GM19438 (cell line): Measurements from ENCODE around the gene HLA-DPA1.
"Not testable (repeated sequence)": the region's sequence is repeated elsewhere in the genome, so short reads cannot be mapped to it uniquely, and the experiment has no call there.

Experiments
- ATAC-seq: cut with Tn5 transposase; IDR thresholded peaks from one replicate; pipeline ENCODE4 v1.9.1; 2021; ENCODE audit warnings: low read depth; ENCODE audit not compliant: unreplicated experiment

HLA-DPA1 gene

GRCh38 chr6:33066917-33067521 is 6.4 kb downstream of the HLA-DPA1 start:
- ATAC-seq = no peak

DNA sequence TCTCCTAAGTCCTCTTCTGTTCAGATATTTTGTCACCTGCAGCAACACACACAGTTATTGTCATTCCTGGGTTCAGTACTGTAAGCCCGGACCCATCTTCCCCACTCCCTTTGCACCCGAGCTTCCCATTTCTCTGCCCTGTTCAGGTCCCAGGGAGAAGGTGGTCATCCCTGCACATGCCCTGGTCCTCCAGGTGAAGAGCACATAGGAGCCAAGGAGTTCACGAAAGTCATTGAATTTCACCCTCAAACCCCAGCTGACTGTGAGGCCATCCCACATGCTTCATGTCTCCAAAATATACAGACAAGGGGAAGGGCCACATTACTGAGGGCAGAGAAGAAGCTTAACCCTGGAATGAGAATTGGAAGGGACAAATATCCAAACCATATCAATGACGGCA is 8.1 kb downstream of the HLA-DPA1 start:
- ATAC-seq = no peak

GRCh38 chr6:33064723-33065122 is 8.7 kb downstream of the HLA-DPA1 start:
- ATAC-seq = no peak

GRCh38 chr6:33063435-33063834 is 10.0 kb downstream of the HLA-DPA1 start:
- ATAC-seq = not testable (repeated sequence)

DNA sequence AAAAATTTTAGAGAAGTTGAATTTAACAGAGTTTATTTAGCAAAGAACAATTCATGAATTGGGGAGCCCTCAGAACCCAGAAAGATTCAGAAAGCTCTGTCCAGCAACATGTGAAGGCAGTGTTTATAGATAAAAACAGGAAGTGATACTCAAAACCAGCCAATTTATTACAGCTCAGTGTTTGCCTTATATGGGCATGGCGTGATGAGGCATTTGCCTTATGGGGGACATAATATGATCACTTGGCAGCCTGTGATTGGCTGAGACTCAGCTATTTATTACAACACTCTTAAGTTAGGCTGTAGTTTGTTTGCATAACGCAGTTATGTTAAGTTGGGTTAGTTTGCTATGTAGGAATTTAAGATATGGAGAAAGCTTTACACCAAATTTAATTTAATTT is 11.5 kb downstream of the HLA-DPA1 start:
- ATAC-seq = no peak

GRCh38 chr6:33057222-33058150 is 16.0 kb downstream of the HLA-DPA1 start:
- ATAC-seq = no peak

DNA sequence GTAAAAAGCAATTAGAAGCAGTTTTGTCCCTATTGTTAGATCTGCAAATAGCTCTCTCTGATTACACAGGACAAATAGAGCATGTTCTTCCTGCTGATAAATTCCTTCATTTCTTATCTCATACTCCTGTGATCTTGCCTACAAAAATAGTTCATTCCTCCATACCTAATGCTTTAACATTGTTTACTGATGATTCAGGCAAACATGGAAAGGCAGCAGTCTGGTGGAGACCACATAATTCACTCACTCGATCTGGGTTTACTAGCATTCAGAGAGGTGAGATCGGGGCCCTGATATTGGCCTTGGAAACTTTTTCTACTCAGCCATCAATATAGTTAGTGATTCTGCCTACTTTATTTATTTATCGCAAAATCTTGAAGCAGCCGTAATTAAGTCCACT is 20.2 kb downstream of the HLA-DPA1 start:
- ATAC-seq = no peak

- ATAC-seq = no peak
Observed at GRCh38 chr6:33052627-33053026, 20.8 kb downstream of the HLA-DPA1 start.

DNA sequence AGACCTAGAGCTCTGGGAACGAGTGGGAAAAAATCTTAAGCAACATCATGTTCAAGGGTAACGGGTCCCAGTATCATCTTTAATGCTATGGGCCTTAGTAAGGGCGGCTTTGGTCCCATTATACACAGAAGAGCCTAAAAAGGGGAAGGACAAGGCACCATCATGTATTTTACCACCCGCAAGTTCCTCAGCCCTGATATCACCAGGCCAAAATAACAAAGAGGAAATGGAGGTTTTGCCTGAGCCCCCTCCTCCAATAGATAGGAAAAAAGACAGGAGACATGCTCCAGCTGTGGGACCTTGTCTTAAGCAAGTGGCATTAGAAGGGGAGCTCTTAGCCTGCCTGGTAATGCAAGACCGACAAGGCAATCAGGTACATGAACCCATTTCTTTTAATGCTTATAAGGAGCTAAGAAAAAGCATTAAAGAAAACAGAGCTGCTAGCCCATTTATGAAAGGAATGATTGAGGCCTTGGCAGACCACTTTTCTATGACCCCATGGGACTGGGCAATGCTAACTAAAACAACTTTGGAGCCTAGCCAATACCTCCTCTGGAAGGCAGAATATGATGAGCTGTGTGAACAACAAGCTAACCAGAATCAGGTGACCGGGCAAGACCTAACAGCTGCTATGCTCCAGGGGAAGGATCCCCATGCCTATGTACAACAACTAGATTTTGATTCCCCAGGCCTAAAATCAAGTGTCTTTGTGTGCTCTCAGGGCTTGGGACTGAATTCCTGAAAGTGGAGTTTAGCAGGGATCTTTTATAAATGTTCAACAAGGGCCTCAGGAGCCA is 23.2 kb downstream of the HLA-DPA1 start:
- no peak for ATAC-seq

DNA sequence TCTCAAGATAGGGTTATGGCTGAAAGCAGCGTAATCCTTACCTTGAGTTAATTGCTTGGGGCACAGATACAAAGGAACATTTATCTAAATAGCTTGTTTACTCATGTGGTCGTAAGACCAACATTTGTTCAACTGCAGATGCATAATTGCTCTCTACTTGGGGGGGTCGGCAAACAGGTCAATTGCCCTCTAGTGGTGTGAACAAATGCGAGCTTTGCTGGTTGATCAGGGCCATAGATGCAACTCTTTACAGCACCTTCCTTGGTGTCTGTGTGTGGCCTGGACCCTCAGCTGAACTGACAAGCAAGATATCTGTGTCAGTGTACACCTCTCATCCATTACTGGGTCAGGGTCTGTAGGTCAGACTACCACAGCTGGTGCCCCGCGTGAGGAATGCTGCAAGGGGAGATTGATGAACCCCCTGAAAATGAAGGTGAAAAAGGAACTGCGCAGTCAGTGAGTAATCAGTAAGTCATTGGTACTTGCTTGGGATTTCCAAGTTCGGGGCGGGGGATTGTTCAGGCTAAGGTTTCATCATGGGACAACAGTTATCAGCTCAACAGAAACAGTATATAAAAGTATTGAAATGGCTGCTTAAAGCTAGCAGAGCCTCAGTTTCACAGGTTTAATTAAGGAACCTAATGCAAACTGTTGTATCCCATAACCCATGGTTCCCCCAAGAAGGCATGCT is 24.0 kb downstream of the HLA-DPA1 start:
- ATAC-seq = no peak

DNA sequence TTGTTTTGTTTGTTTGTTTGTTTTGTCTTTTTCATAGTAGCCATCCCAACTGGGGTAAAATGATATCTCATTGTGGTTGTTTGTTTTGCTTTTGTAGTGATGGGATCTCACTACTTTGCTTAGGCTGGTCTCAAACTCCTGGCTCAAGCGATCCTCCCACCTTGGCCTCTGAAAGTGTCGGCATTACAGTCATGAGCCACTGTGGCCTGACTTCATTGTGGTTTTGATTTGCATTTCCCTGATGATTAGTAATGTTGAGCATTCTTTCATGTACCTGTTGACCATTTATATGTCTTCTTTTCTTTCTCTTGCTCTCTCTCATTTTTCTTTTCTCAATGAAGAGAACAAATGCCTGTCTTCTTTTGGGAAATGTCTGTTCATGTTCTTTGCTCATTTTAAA is 33.3 kb downstream of the HLA-DPA1 start:
- ATAC-seq = no peak

- no peak for ATAC-seq
Observed at GRCh38 chr6:33036535-33036934, 36.9 kb downstream of the HLA-DPA1 start.

DNA sequence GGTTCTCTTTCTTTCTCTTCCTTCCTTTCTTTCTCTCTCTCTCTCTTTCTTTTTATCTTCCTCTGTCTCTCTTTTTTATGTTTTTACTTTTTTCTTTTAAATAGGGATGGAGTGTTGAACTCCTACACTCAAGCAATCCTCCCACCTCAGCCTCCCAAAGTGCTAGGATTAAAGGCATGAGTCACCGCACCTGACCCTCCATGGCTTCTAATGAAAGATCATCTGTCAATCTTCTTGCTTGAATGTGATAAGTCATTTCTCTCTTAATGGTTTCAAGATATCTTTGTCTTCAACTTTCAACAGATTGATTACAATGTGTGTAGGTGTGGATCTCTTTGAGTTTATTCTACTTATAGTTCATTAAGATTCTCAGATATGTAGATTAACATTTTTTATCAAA is 38.9 kb downstream of the HLA-DPA1 start:
- ATAC-seq = no peak

DNA sequence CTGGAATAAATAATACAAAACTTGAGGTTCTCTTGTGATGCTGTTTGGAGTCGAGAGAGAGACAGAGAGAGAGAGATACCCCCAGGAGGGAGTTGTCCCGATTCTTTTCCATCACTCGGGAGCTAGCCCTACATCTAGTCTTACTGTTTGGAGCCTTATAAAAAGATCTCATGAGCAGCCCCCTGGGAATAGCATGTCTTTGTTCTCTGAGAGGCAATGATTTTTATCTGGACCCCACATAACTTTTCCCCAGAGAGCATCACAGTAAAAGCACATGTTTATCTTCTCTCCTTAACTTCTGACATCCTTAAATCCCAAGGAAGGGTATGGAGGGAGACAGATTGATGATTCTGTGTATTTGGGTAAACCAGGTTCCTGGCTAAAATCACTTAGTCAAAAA is 43.2 kb downstream of the HLA-DPA1 start:
- no peak for ATAC-seq

DNA sequence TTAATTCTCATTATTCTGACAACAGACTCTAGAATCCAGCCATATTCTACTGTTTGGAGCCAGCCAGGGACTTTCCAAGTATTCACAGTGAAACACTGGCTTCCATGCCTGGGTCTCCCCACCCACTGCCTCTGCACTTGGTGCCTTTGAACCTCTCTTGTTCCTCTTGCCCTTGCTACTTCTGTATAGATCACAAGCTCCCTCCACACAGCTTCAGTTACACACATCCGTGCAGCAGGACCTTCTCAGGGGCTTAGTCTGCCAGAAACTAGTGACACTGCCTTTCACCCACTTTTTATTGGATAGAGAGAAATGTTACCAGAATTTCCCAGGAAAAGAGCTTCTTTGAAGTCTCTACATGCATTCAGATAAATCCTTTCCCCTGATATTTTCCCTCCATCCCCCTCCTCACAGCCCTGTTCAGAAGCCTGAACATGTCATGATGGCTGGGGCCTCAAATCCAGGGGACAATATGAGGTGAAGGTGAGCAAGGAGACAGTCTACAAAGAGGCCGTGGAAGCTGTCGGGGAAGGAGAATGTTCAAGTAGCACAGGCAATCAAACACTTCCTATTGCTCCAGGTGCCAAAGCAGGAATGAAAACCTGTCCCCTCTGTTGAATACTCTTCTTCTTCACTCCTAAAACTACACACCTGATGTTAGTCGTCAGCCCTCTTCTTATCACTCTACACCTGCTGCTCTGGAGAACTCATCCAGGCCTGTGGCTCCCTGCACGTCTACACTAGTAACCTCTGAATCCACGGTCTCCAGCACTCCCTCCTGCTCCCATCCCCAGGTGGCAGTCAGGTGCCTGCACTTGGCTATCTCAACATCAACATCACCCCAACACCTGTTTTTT is 43.9 kb downstream of the HLA-DPA1 start:
- ATAC-seq = peak; percentile 68

DNA sequence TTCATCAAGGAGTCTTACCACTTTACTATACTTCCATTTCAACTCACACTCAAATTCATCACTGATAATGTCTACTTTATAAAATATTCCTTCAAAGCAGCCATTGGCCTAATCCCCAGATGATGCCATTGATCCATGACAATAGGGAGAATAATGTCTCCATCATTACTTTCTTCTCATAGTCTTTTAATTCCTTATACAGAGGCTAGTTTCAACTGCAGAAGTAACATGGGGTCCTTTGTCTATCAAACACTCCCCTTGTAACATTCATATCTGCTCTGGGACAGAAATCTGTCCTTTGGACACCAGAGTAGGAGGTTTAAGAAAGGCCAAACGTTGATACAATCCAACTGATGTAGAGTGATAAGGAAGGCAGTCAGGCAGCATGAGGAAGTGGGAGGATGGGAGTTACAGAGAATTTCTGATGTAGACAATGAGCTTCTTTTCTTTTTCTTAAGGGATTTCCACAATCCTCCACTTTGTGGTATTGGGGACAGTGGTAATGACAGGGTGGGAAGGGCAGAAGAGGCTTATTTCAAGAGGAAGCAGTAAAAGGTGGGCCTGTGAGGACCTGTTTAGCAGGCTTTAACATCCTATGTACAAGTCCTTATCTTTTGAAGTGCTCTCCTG is 45.1 kb downstream of the HLA-DPA1 start:
- ATAC-seq = no peak

GRCh38 chr6:33024521-33024920 is 48.9 kb downstream of the HLA-DPA1 start:
- no peak for ATAC-seq

- no peak for ATAC-seq
Observed at GRCh38 chr6:33023536-33023935, 49.9 kb downstream of the HLA-DPA1 start.

GRCh38 chr6:33021917-33022316 is 51.5 kb downstream of the HLA-DPA1 start:
- ATAC-seq = no peak
